T-cell (primary cell): Measurements from ENCODE around the gene CAMSAP2. TPM values are rescaled to one million over a fixed set of nuclear protein-coding genes. Genes with fewer than 3 reads are reported as not detected.

ENCODE experiments used
- ATAC-seq, 4 experiments: fragments of 200-7000 bp in 3 of 4; fragments of 150-1000 bp in 1 of 4; cut with Tn5 transposase; replicated peaks in 1 of 4; 1 replicate in 3 of 4; 2 replicates in 1 of 4; pipeline ENCODE4 v1.10.0; 2021; ENCODE audit warnings: moderate library complexity in 3 of 4, mild to moderate bottlenecking in 2 of 4, moderate number of reproducible peaks in 1 of 4
- CTCF ChIA-PET, 2 donors: fragments of 300-600 bp; sonication (Branson Sonifier 250); formaldehyde crosslinking; loops; one replicate each; lab custom pipeline; 2022; ENCODE audit warnings: antibody characterized with exemption in 2 of 2; lab: Charles Lee
- POLR2A ChIA-PET, 2 donors: fragments of 300-600 bp; sonication (Branson Sonifier 250); formaldehyde crosslinking; loops; one replicate each; lab custom pipeline; 2022; ENCODE audit warnings: antibody characterized with exemption in 2 of 2; lab: Charles Lee
- DNase-seq, 35 experiments: peaks; one replicate each; pipeline versions ENCODE4 v3.0.0 to v3.0.0-alpha.2; 2013 to 2023
- H3K27ac ChIP-seq: one replicate; pipeline ENCODE4 v1.5.1; 2013; ENCODE audit warnings: low read length
- H3K27me3 ChIP-seq, 2 experiments: replicated peaks in 1 of 2; 1 replicate in 1 of 2; 2 replicates in 1 of 2; pipeline versions ENCODE4 v1.6.1 to v1.7.0; 2013; ENCODE audit warnings: low read length in 1 of 2, mixed read lengths in 1 of 2; ENCODE audit not compliant: control insufficient read depth in 2 of 2, insufficient read depth in 2 of 2; ENCODE audit errors: extremely low read depth in 1 of 2
- H3K36me3 ChIP-seq, 2 donors: 1 replicate in 1 of 2; 2 replicates in 1 of 2; pipeline versions ENCODE4 v1.6.1 to v1.7.0; 2013; ENCODE audit warnings: low read length in 1 of 2; ENCODE audit not compliant: control insufficient read depth in 2 of 2, insufficient read depth in 1 of 2; ENCODE audit errors: extremely low read depth in 1 of 2
- H3K4me1 ChIP-seq, 2 experiments: 1 replicate in 1 of 2; 2 replicates in 1 of 2; pipeline versions ENCODE4 v1.6.1 to v1.7.0; 2013; ENCODE audit warnings: low read length in 2 of 2, mixed read lengths in 1 of 2; ENCODE audit not compliant: insufficient read depth in 2 of 2, control insufficient read depth in 1 of 2; ENCODE audit errors: extremely low read depth in 1 of 2
- H3K4me3 ChIP-seq, 2 donors: 1 replicate in 1 of 2; 2 replicates in 1 of 2; pipeline versions ENCODE4 v1.5.1 to v1.7.0; 2013; ENCODE audit warnings: mild to moderate bottlenecking in 2 of 2, low read length in 1 of 2, moderate library complexity in 1 of 2; ENCODE audit not compliant: control insufficient read depth in 1 of 2; ENCODE audit errors: extremely low read depth in 1 of 2
- H3K9me3 ChIP-seq: 2 replicates; pipeline ENCODE4 v1.7.0; 2013
- H3K27ac Mint-ChIP-seq, 2 donors: one replicate each; pipeline ENCODE4 v1.8.0; 2020 to 2021; ENCODE audit warnings: mild to moderate bottlenecking in 2 of 2, mixed read lengths in 2 of 2
- H3K27me3 Mint-ChIP-seq, 2 donors: one replicate each; pipeline ENCODE4 v1.8.0; 2021 to 2022; ENCODE audit warnings: mixed read lengths in 2 of 2
- H3K36me3 Mint-ChIP-seq: one replicate; pipeline ENCODE4 v1.8.0; 2021; ENCODE audit warnings: mixed read lengths
- H3K4me1 Mint-ChIP-seq, 3 donors: one replicate each; pipeline ENCODE4 v1.8.0; 2020 to 2022; ENCODE audit warnings: mixed read lengths in 3 of 3, mild to moderate bottlenecking in 1 of 3
- H3K4me3 Mint-ChIP-seq, 3 donors: one replicate each; pipeline ENCODE4 v1.8.0; 2020 to 2022; ENCODE audit warnings: mild to moderate bottlenecking in 3 of 3, mixed read lengths in 3 of 3, moderate library complexity in 3 of 3
- H3K9me3 Mint-ChIP-seq, 3 donors: one replicate each; pipeline ENCODE4 v1.8.0; 2020 to 2022; ENCODE audit warnings: mixed read lengths in 3 of 3
- WGBS: methylation state at CpG from one replicate; pipeline ENCODE4 v1.1.5; 2013; ENCODE audit warnings: missing lambda C conversion rate; ENCODE audit not compliant: insufficient coverage; 5-methylcytosine and 5-hydroxymethylcytosine counted together
- total RNA-seq, 35 experiments: library from RNA in 6 of 35; stranded (reverse) in 6 of 35; fragments of 120-200 nt in 1 of 35; gene quantifications; one replicate each; pipeline versions ENCODE4 v1.2.1 to v1.2.4 and lab custom pipeline; 2013 to 2026

The CAMSAP2 gene
- total RNA-seq, 5 donors from 2014 or later (not counting 1 experiment from before 2014, with no cell fraction given): 4.6 to 9.1 (median 5.2) TPM

- WGBS: no CpG with 5 or more reads among the region's 6 CpGs
- H3K4me3 Mint-ChIP-seq: no peak overlapping the region
- ATAC-seq: no peak
Observed at GRCh38 chr1:200733907-200734306, 4.8 kb upstream of the CAMSAP2 start.

GRCh38 chr1:200737647-200738291 lies 924 bp upstream of the CAMSAP2 start:
- Mint-ChIP-seq H3K9me3 (no peaks in the 10 kb centered on the region), H3K4me1 (peaks cover 35 to 37% (median 35%) of the 10 kb centered on the region in 3 donors), H3K4me3 (peak overlapping the region; percentile 94 to 98 (median 96)), H3K27ac (peak overlapping the region; percentile 41 to 85), H3K27me3 (no peaks in the 10 kb centered on the region), H3K36me3 (no peaks in the 10 kb centered on the region)
- no peaks in the 10 kb centered on the region for H3K36me3 ChIP-seq
- no peaks in the 10 kb centered on the region for H3K9me3 ChIP-seq
- ChIA-PET POLR2A (interaction anchor here (0.5 to 1.0 kb wide), 3 partner anchors 8 to 139 kb away, joined by 3 read pairs; no protein-coding TSS in a partner anchor), CTCF (interaction anchor here (0.5 to 1.5 kb wide), 5 partner anchors 66 to 386 kb away, joined by 3 to 5 read pairs (median 3); no protein-coding TSS in a partner anchor)
- no peak for ATAC-seq
- H3K4me3 ChIP-seq: peak overlapping the region in 1 of 2 donors; percentile 91
- H3K27ac ChIP-seq: no peak overlapping the region
- peaks cover 0 to 18% of the 10 kb centered on the region in 2 experiments for H3K27me3 ChIP-seq
- WGBS: 89% methylated on average over 5 of the region's 8 CpGs
- H3K4me1 ChIP-seq: peaks cover 11 to 15% of the 10 kb centered on the region in 2 experiments
- DNase-seq: peak in 1 of 35 experiments; percentile 7

More at GRCh38 chr1:200733907-200734306, 4.8 kb upstream of the CAMSAP2 start:
- Histone ChIP-seq H3K9me3 (no peaks in the 10 kb centered on the region), H3K36me3 (no peaks in the 10 kb centered on the region), H3K4me3 (no peak overlapping the region), H3K27me3 (peaks cover 0 to 10% of the 10 kb centered on the region in 2 experiments), H3K27ac (no peak overlapping the region), H3K4me1 (peaks cover 5 to 7% of the 10 kb centered on the region in 2 experiments)
- Mint-ChIP-seq H3K4me1 (peaks cover 9 to 17% (median 15%) of the 10 kb centered on the region in 3 donors), H3K27me3 (peaks cover 0 to 3% of the 10 kb centered on the region in 2 donors), H3K9me3 (no peaks in the 10 kb centered on the region), H3K27ac (no peak overlapping the region), H3K36me3 (no peaks in the 10 kb centered on the region)
- POLR2A ChIA-PET: no interaction called here
- CTCF ChIA-PET: interaction anchor here in 1 of 2 donors (0.8 kb wide), 1 partner anchor 112 kb away, joined by 3 read pairs; no protein-coding TSS in a partner anchor
- no peak for DNase-seq

- DNase-seq (peak in 32 of 35 experiments; percentile 6 to 61 (median 24)), ATAC-seq (peak; percentile 66 to 74 (median 70))
- Histone ChIP-seq H3K4me1 (peaks cover 11 to 15% of the 10 kb centered on the region in 2 experiments), H3K9me3 (no peaks in the 10 kb centered on the region), H3K27me3 (peaks cover 0 to 18% of the 10 kb centered on the region in 2 experiments), H3K4me3 (peak overlapping the region; percentile 84 to 91), H3K27ac (peak overlapping the region; percentile 38), H3K36me3 (no peaks in the 10 kb centered on the region)
- peak overlapping the region; percentile 88 to 93 for H3K27ac Mint-ChIP-seq
- no peaks in the 10 kb centered on the region for H3K27me3 Mint-ChIP-seq
- no peaks in the 10 kb centered on the region for H3K9me3 Mint-ChIP-seq
- WGBS: under 1% methylated on average over 68 of the region's 80 CpGs
- peaks cover 37 to 46% (median 42%) of the 10 kb centered on the region in 3 donors for H3K4me1 Mint-ChIP-seq
- ChIA-PET POLR2A (interaction anchor here in 1 of 2 donors (0.5 to 1.0 kb wide), 4 partner anchors 9 to 120 kb away, joined by 3 to 7 read pairs (median 4); partner anchors contain the start of gene DDX59), CTCF (interaction anchor here in 1 of 2 donors (1.2 to 1.5 kb wide), 2 partner anchors 64 to 117 kb away, joined by 4 to 5 read pairs; no protein-coding TSS in a partner anchor)
- no peaks in the 10 kb centered on the region for H3K36me3 Mint-ChIP-seq
- peak overlapping the region; percentile 94 to 98 (median 96) for H3K4me3 Mint-ChIP-seq
Observed at GRCh38 chr1:200738949-200739651, 407 bp downstream of the CAMSAP2 start.

- no peaks in the 10 kb centered on the region for H3K9me3 Mint-ChIP-seq
- Histone ChIP-seq H3K9me3 (no peaks in the 10 kb centered on the region), H3K36me3 (no peaks in the 10 kb centered on the region), H3K4me1 (peaks cover 14 to 15% of the 10 kb centered on the region in 2 experiments), H3K4me3 (peak overlapping the region; percentile 57 to 84), H3K27ac (no peak overlapping the region), H3K27me3 (peaks cover 0 to 18% of the 10 kb centered on the region in 2 experiments)
- peaks cover 43 to 52% (median 48%) of the 10 kb centered on the region in 3 donors for H3K4me1 Mint-ChIP-seq
- H3K27me3 Mint-ChIP-seq: no peaks in the 10 kb centered on the region
- H3K36me3 Mint-ChIP-seq: no peaks in the 10 kb centered on the region
- POLR2A ChIA-PET: interaction anchor here (0.6 kb wide), 2 partner anchors 121 to 172 kb away, joined by 4 to 7 read pairs; no protein-coding TSS in a partner anchor
- peak overlapping the region; percentile 60 to 64 for H3K27ac Mint-ChIP-seq
- H3K4me3 Mint-ChIP-seq: peak overlapping the region; percentile 78 to 94 (median 81)
- 0% methylated on average over 5 of the region's 26 CpGs for WGBS
- CTCF ChIA-PET: no interaction called here
- DNase-seq (peak in 3 of 35 experiments; percentile 1 to 10 (median 5)), ATAC-seq (no peak)
Observed at GRCh38 chr1:200739702-200740570, 1.2 kb downstream of the CAMSAP2 start.

GRCh38 chr1:200740571-200741208 lies 2.0 kb downstream of the CAMSAP2 start:
- Histone ChIP-seq H3K27me3 (peaks cover 0 to 18% of the 10 kb centered on the region in 2 experiments), H3K27ac (no peak overlapping the region), H3K9me3 (no peaks in the 10 kb centered on the region), H3K36me3 (no peaks in the 10 kb centered on the region), H3K4me3 (peak overlapping the region in 1 of 2 donors; percentile 84), H3K4me1 (peaks cover 14 to 15% of the 10 kb centered on the region in 2 experiments)
- Mint-ChIP-seq H3K4me1 (peaks cover 43 to 52% (median 48%) of the 10 kb centered on the region in 3 donors), H3K36me3 (no peaks in the 10 kb centered on the region), H3K9me3 (no peaks in the 10 kb centered on the region), H3K4me3 (peak overlapping the region; percentile 78 to 94 (median 81)), H3K27ac (peak overlapping the region; percentile 48 to 60), H3K27me3 (no peaks in the 10 kb centered on the region)
- WGBS: no CpG with 5 or more reads among the region's 3 CpGs
- DNase-seq: no peak
- CTCF ChIA-PET: interaction anchor here in 1 of 2 donors (1.0 kb wide), 1 partner anchor 119 kb away, joined by 6 read pairs; no protein-coding TSS in a partner anchor
- POLR2A ChIA-PET: interaction anchor here in 1 of 2 donors (0.6 kb wide), 1 partner anchor 32 kb away, joined by 3 read pairs; no protein-coding TSS in a partner anchor
- no peak for ATAC-seq
